Astrocyte (in vitro differentiated cells and primary cell): ENCODE measurements around the gene ATP11C.

Source experiments
- EZH2 ChIP-seq: IDR thresholded peaks from 2 replicates; pipeline ENCODE4 v1.6.1; 2012; ENCODE audit warnings: mild to moderate bottlenecking, low read length, inconsistent platforms; ENCODE audit not compliant: insufficient read depth
- TF ChIP-seq, protein P1 (sequence below): IDR thresholded peaks from 2 replicates; pipeline ENCODE4 v1.5.1; 2011; ENCODE audit warnings: low read depth, mild to moderate bottlenecking, inconsistent platforms, low read length, moderate library complexity; ENCODE audit not compliant: insufficient read depth

GRCh38 chrX:139972113-139972512 is 39.3 kb upstream of the ATP11C start:
- no peak for TF ChIP-seq EZH2
- TF ChIP-seq, protein P1, sequence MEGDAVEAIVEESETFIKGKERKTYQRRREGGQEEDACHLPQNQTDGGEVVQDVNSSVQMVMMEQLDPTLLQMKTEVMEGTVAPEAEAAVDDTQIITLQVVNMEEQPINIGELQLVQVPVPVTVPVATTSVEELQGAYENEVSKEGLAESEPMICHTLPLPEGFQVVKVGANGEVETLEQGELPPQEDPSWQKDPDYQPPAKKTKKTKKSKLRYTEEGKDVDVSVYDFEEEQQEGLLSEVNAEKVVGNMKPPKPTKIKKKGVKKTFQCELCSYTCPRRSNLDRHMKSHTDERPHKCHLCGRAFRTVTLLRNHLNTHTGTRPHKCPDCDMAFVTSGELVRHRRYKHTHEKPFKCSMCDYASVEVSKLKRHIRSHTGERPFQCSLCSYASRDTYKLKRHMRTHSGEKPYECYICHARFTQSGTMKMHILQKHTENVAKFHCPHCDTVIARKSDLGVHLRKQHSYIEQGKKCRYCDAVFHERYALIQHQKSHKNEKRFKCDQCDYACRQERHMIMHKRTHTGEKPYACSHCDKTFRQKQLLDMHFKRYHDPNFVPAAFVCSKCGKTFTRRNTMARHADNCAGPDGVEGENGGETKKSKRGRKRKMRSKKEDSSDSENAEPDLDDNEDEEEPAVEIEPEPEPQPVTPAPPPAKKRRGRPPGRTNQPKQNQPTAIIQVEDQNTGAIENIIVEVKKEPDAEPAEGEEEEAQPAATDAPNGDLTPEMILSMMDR: no peak
